ENCODE data around the gene GOLT1A. TPM values are rescaled to one million over a fixed set of nuclear protein-coding genes. Genes with fewer than 3 reads are reported as not detected.

The GOLT1A gene
- total and polyA plus RNA-seq, 2 of the 8 experiments (the other 6 are each of a cell fraction or from before 2014, with no cell fraction given) = 7.5 to 8.5 TPM

DNA sequence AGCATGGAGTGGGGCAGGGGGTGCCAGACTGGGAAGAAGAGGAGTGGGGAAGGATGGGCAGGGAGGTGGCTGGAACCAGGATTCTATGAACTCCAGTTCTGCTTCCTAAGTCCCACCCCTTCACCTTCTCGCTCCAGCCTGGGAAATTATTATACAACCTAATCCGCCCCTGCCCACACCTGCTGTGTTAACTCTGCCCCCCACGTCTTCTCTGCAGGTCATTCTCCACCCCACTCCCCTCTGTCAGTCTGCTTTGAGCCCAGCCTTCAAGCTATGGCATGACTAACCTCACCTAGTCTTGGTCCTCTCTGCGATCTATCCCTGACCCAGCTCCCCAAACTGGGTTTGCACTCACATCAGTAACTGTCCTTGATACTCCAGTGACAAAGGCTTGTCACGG, 46.0 kb upstream of the GOLT1A start (continued):
- no peak for TF ChIP-seq KDM1A (IDR thresholded peaks at IDR 0.05; ENCODE audit: borderline replicate concordance, low read length)
- no peak for TF ChIP-seq RFX5 (IDR thresholded peaks at IDR 0.05; ENCODE audit: borderline replicate concordance, low read depth, low read length)
- TF ChIP-seq FOSL1 (IDR thresholded peaks at IDR 0.05; ENCODE audit: insufficient read depth, low read depth, low read length) = no peak
